ENCODE measurements around the gene DYRK1A. TPM values are rescaled to one million over a fixed set of nuclear protein-coding genes. Genes with fewer than 3 reads are reported as not detected.

DYRK1A gene
- total RNA-seq, 1 experiment from 2014 or later = 35.8 TPM

- DNase-seq (ENCODE audit: low spot score) = no peak
Measured at GRCh38 chr21:37384416-37384815, 17.8 kb downstream of the DYRK1A start.

- DNase-seq (ENCODE audit: low spot score) = no peak
Measured at GRCh38 chr21:37385179-37385765, 18.7 kb downstream of the DYRK1A start.

DNA sequence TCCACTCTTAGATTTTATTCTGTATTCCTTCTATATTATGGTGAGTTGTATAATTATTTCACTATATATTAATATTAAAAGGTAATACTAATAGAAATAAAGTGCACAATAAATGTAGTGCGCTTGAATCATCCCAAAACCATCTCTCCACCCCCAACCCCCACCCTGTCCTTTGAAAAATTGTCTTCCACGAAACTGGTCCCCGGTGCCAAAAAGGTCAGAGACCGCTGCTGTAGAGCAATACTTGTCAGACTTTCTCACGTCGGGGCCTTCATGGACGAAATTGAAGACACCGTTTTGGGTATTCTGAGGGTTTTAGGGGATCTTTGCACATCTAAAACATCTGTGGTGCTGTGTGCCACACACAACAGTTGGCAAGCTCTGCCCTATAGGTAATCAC lies 19.6 kb downstream of the DYRK1A start:
- DNase-seq (ENCODE audit: low spot score) = no peak

DNA sequence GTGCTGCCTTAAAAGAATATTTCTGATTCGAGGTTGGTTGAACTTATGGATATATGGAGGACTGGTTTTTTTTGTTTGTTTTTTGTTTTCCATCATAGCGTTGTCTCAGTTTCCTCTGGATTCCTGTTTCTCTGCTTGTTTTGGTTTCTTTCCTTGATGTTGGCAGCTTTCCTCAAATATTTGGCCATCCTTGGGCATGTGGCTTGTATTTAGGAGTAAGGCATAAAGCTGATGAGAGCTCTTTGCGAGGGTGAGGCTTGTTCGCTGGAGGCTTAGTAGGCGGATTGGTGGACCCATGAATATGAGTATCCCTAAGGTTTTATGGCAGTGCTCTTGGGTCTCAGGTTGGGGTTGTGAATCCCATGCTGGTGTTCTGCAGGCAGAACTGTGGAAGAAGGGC lies 22.9 kb downstream of the DYRK1A start:
- no peak for DNase-seq (ENCODE audit: low spot score)

GRCh38 chr21:37391666-37392065 lies 25.1 kb downstream of the DYRK1A start:
- DNase-seq (ENCODE audit: low spot score) = no peak

GRCh38 chr21:37392441-37392840 lies 25.9 kb downstream of the DYRK1A start:
- DNase-seq (ENCODE audit: low spot score) = no peak

DNA sequence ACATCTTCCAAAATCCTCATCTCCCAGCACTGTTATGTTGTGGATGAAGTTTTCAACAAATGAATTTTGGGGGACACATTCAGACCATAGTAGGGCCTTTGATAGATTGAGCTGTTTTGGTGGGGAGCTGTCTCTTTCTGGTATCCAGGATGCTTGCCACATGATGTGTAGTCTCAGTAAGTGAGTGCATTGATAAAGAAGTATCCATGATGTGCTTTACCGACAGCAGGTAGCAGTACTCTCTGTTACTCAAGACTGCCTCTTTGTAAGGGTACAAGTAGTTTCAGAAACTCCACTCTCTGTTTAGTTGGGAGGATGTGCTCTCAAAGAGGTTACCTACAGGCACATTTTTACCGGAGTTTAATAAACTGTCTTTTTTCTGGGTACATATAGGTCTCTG lies 26.5 kb downstream of the DYRK1A start:
- DNase-seq (ENCODE audit: low spot score) = no peak

DNA sequence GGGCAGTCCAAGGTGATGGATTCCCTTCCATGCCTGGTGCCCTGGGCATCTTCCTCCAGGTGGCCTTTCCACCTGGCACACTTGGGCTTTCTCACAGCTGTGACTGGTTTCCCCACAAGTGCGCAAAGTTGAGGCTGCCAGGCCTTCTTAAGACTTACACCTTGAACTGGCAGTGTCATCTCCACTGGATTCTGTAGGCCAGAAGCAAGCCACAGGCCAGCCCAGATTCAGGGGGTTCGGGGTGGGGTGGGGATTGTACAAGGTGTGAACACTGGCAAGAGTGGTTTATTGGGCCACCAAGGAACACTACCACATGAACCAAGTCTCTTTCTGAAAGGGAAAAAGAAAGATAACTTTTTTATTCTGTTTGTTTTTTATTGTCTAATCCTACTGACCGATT lies 27.2 kb downstream of the DYRK1A start:
- DNase-seq (ENCODE audit: low spot score) = no peak

DNA sequence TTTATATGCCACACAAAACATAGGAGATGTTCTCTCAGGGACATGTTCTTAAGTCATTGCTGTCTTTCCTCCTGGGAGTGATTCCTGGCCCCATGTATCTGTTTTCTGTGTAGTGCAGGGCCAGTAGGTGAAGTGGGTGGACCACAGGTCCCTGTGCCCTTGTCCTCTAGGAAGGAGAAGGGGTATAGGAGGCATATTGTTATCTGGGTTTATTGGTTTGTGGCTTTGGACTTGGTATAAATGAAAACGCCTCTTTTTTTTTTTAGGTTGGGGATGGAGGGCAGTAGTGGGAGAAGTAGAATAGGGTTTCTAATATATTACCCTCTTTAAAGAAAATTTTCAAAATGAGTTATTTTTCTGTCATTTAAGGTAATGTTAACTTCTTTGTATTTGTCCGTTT lies 29.4 kb downstream of the DYRK1A start:
- no peak for DNase-seq (ENCODE audit: low spot score)

- no peak for DNase-seq (ENCODE audit: low spot score)
Measured at GRCh38 chr21:37396855-37397254, 30.3 kb downstream of the DYRK1A start.

DNA sequence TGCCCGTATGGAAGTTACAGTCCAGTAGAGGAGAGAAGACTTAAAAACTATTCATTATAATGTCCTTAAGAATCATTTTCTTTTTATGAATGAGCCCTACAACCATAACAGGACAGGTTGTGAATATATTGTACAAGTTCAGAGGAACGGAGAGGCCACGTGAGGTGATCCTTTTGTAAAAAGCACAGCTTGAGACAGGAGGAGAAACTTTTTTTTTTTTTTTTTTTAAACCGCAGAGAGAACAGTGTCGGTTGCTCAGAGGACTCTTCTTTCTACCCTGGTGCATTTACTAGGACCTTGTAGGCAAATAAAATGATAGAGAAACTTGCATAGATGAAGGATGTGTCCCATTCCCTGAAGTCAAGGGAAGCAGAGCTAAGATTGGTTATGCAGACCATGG lies 32.1 kb downstream of the DYRK1A start:
- no peak for DNase-seq (ENCODE audit: low spot score)

DNA sequence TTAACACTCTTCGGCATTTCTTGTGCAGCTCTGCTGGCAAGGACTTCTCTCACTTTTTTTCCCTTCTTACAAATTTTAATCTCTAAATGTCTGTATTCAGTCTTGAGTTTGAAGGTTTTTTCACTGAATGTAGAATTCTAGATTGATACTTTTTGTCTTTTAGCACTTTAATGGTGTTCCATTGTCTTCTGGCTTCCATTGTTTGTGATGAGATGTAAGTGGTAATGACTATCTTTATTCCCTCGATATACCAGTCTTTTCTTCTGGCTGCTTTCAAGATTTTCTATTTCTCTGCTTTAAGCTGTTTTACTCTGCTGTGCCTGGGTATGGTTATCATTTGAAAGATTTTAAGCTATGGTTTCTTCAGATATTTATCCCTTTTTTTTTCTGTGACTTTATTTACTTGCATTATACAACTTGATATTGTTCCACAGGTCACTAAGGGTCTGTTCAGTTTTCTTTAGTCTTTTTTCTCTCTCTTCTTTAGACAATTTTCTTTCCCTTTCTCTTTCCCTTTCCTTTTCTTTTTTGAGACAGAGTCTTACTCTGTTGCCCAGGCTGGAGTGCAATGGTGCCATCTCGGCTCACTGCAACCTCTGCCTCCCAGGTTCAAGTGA lies 35.8 kb downstream of the DYRK1A start:
- DNase-seq (ENCODE audit: low spot score) = no peak

DNA sequence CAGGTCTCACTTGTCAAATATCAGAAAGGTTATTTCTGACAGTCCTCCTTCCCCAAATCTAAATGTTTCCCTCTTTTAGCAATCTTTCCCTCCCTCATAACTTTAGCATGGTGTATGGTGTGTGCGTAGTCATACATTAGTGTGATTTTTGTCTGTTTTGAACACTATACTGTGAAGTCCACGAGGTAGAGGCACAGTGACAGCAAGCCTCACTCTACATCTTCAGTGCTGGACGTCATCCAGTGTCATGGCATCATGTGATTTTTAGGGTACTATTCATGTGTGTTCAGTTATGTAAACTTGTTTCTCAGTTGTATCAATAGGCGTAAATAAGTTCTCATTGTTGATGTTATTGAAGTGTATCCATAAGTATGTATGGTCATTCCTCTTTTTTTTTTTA lies 39.1 kb downstream of the DYRK1A start:
- DNase-seq (ENCODE audit: low spot score) = no peak

GRCh38 chr21:37407719-37408420 lies 41.3 kb downstream of the DYRK1A start:
- DNase-seq (ENCODE audit: low spot score) = no peak

DNA sequence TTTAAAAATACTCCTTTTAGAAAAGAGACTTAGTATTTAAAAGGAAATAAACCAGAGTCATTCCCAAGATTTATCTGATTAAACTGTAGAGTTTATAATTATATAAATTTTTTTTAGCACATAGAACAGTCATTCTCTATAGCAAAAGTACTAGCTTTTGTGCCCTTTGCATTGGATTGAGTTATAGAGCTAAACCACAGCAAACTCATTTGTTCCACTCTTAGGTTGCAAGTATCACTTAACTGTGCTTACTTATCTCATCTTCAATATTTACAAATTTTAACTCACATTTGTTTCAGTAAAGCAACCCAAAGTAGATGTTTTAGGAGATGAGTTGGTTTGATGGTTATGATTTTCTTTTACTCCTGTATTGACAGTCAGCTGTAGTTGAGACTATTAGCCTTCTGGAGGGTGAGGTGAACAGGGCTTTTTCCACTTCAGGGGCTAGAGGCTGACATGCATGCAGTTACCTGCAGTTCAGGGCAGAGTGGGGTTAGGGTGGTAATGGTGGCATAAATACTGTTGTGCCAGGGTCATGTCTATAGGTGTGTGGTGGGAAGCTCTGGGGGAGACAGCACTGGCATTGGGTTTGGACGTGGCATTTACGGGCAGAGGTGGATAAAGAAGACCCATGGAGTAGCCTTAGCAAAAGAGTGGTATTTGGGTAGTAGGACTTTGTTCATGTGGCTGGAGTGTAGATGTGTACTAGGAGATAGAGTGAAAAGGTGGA lies 42.1 kb downstream of the DYRK1A start:
- DNase-seq (ENCODE audit: low spot score) = no peak

DNA sequence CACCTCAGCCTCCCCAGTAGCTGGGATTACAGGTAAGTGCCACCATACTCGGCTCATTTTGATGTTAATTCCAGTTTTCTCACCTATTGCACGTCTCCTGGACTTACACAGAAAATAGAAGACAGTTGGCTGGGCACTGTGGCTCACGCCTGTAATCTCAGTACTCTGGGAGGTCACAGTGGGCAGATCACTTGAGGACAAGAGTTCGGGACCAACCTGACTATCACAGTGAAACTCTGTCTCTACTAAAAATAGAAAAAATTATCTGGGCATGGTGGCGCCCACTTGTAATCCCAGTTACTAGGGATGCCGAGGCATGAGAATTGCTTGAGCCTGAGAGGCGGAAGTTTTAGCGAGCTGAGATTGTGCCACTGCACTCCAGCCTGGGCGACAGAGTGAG lies 44.1 kb downstream of the DYRK1A start:
- DNase-seq (ENCODE audit: low spot score) = no peak

GRCh38 chr21:37412603-37413360 lies 46.2 kb downstream of the DYRK1A start:
- DNase-seq (ENCODE audit: low spot score) = no peak

GRCh38 chr21:37413553-37414291 lies 47.1 kb downstream of the DYRK1A start:
- no peak for DNase-seq (ENCODE audit: low spot score)

DNA sequence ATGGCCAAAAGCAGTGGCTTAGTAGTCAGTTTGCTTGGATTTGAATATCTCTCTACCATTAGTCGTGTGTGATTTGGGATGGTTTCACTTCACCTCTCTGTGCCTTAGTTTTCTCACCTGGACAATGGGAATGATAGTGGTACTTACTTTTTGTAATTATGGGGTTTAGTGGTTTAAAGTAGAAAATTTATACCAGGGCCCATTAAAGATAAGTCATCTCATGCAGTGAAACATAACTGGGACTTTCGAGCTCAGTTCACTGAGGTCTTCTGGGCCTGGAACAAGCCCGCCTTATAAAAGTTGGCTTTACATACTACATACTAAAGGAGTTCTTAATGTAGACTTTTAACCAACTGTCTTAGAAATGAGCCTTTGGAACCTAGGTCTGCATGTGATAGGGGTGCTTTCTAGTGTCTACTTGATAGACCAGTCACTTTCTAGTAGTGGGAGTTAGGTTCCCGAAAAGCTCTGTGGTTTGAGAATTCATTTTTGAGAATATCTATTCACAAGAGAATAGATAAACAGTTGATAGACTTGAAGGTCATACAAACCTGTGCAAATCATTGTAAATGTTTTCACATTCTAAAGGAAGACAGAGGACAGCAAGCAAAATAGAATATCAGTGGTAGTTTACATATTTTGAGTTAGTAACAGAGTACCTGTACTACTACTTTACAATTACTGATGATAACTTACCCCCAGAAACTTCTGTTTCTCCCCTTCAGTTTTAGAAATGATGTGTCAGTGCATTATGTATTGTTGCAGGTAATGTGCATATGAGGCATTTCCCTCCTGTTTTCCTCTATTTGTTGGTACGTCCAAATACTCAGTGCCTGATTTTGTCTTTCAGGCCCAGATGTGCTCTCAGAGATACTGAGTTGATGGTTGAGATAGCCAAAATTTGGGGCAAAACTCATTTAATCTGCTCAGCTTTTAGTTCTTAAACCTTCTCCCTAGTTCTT lies 48.0 kb downstream of the DYRK1A start:
- no peak for DNase-seq (ENCODE audit: low spot score)

- no peak for DNase-seq (ENCODE audit: low spot score)
Measured at GRCh38 chr21:37415939-37416338, 49.4 kb downstream of the DYRK1A start.

All from HT-29 (cell line).